Psoas muscle (tissue), 8 donors: ENCODE measurements around the gene GRIN1. TPM values are rescaled to one million over a fixed set of nuclear protein-coding genes. Genes with fewer than 3 reads are reported as not detected.
"Not testable (repeated sequence)": the region's sequence is repeated elsewhere in the genome, so short reads cannot be mapped to it uniquely, and the experiment has no call there.

Experiments
- ATAC-seq, 4 donors: fragments of 200-7000 bp; cut with Tn5 transposase; one replicate each; pipeline ENCODE4 v1.9.1; 2020; ENCODE audit warnings: moderate library complexity in 3 of 4, mild to moderate bottlenecking in 2 of 4
- DNase-seq, 2 donors: peaks; one replicate each; pipeline ENCODE4 v3.0.0-alpha.2; 2020
- H3K27ac ChIP-seq: fragments of 200-600 bp; one replicate; pipeline ENCODE4 v1.8.0; 2022
- H3K27me3 ChIP-seq, 3 donors: fragments of 200-600 bp in 1 of 3; one replicate each; pipeline versions ENCODE4 v1.6.1 to v1.8.0; 2013 to 2022; ENCODE audit warnings: low read length in 2 of 3, mild to moderate bottlenecking in 2 of 3, moderate library complexity in 1 of 3; ENCODE audit not compliant: insufficient read depth in 3 of 3
- H3K36me3 ChIP-seq, 2 donors: fragments of 200-600 bp in 1 of 2; one replicate each; pipeline versions ENCODE4 v1.6.1 to v1.8.0; 2013 to 2022; ENCODE audit warnings: low read depth in 1 of 2, mild to moderate bottlenecking in 1 of 2, moderate library complexity in 1 of 2; ENCODE audit not compliant: insufficient read depth in 1 of 2
- H3K4me1 ChIP-seq: fragments of 200-600 bp; one replicate; pipeline ENCODE4 v1.8.0; 2022
- H3K4me3 ChIP-seq: fragments of 200-600 bp; one replicate; pipeline ENCODE4 v1.8.0; 2022; ENCODE audit warnings: mild to moderate bottlenecking
- H3K9me3 ChIP-seq: fragments of 200-600 bp; one replicate; pipeline ENCODE4 v1.8.0; 2022
- WGBS, 3 donors: extraction: QIAGEN DNeasy Blood & Tissue Kit; methylation state at CpG; one replicate each; pipeline versions ENCODE4 v1.1.6 to v1.1.7; 2013; 5-methylcytosine and 5-hydroxymethylcytosine counted together
- intact Hi-C, 2 donors: fragments of 100-400 bp; cut with DNase I; formaldehyde crosslinking; loops; one replicate each; pipeline versions ENCODE4 v1.11.0 to v1.14.2; 2022
- polyA plus RNA-seq, 3 donors: library from polyadenylated mRNA; stranded (reverse); fragments of 200-250 nt; gene quantifications; one replicate each; pipeline ENCODE4 v1.2.3, GENCODE V29; 2013
- total RNA-seq, 4 donors: library from RNA; stranded (reverse); fragmentation: NEBNext Ultra II Directional in 2 of 4; extraction: Animal tissue kit (Norgen Biotek cat#: 25700) in 2 of 4; gene quantifications; one replicate each; pipeline versions ENCODE4 v1.2.1 to v1.2.4, GENCODE V29; 2021 to 2023
- TF ChIP-seq, protein P1 (sequence below): fragments of 200-600 bp; IDR thresholded peaks from one replicate; pipeline ENCODE4 v1.8.0; 2022; ENCODE audit warnings: antibody characterized with exemption
- donor health status: healthy with polysubstance abuse.
- donor health status: DM: no; HTN: no; CAD: no; lungs with moderate emphysema.
- donor health status: Bipolar disorder and iron deficiency.
- donor health status: healthy.
- donor health status: DM: yes; HTN: yes; CAD: no.
- donor health status: DM: no; HTN: no; CAD: no.
- donor health status: DM: no; HTN: no; CAD: no.
- donor health status: DM: yes; HTN: yes; CAD: no.

The GRIN1 gene
- total and polyA plus RNA-seq, 7 donors, result 0.06 TPM; not detected in 6

DNA sequence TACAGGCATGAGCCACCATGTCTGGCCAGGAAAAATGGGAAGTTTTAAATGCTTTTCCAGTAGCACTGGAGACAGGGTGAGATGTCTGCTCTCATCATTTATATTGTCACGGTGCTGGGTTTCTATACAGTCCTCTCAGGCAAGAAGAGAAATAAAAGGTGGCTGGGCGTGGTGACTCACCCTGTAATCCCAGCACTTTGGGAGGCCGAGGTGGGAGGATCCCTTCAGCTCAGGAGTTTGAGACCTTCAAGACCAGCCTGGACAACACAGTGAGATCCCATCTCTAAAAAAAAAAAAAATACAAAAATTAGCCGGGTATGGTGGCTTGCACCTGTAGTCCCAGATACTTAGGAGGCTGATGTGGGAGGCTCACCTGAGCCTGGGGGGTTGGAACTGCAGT, 4.8 kb upstream of the GRIN1 start:
- H3K9me3 ChIP-seq, result no peaks in the 10 kb centered on the region
- H3K4me1 ChIP-seq, result no peaks in the 10 kb centered on the region
- no peak overlapping the region for H3K4me3 ChIP-seq
- no peaks in the 10 kb centered on the region for H3K36me3 ChIP-seq
- no peak for ATAC-seq
- WGBS, 3 donors, result 74 to 82% (median 79%) methylated on average over 4 of the region's 4 CpGs
- TF ChIP-seq, protein P1, sequence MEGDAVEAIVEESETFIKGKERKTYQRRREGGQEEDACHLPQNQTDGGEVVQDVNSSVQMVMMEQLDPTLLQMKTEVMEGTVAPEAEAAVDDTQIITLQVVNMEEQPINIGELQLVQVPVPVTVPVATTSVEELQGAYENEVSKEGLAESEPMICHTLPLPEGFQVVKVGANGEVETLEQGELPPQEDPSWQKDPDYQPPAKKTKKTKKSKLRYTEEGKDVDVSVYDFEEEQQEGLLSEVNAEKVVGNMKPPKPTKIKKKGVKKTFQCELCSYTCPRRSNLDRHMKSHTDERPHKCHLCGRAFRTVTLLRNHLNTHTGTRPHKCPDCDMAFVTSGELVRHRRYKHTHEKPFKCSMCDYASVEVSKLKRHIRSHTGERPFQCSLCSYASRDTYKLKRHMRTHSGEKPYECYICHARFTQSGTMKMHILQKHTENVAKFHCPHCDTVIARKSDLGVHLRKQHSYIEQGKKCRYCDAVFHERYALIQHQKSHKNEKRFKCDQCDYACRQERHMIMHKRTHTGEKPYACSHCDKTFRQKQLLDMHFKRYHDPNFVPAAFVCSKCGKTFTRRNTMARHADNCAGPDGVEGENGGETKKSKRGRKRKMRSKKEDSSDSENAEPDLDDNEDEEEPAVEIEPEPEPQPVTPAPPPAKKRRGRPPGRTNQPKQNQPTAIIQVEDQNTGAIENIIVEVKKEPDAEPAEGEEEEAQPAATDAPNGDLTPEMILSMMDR, result no peak
- no peak overlapping the region for H3K27ac ChIP-seq
- no peak for DNase-seq
- intact Hi-C loops, result no loop called here
- H3K27me3 ChIP-seq, result peaks cover 0 to 79% (median 30%) of the 10 kb centered on the region in 3 donors

DNA sequence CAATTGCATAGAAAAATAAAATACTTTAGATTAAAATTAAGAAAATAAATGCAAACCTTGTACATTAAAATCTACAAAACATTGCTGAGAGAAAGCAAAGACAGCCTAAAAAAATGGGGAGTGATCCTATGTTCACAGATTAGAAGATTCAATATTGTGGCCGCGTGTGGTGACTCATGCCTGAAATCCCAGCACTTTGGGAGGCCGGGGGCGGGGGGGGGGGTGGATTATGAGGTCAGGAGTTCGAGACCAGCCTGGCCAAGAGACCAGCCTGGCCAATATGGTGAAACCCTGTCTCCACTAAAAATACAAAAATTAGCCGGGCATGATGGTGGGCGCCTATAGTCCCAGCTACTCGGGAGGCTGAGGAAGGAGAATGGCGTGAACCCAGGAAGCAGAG, 3.8 kb upstream of the GRIN1 start:
- H3K4me1 ChIP-seq, intact Hi-C loops, H3K9me3 ChIP-seq, H3K4me3 ChIP-seq, H3K36me3 ChIP-seq, H3K27ac ChIP-seq, DNase-seq, ATAC-seq: not testable (repeated sequence)
- peaks cover 0 to 87% (median 38%) of the 10 kb centered on the region in 3 donors for H3K27me3 ChIP-seq
- WGBS, 3 donors, result 78 to 84% (median 80%) methylated on average over 9 of the region's 9 CpGs

DNA sequence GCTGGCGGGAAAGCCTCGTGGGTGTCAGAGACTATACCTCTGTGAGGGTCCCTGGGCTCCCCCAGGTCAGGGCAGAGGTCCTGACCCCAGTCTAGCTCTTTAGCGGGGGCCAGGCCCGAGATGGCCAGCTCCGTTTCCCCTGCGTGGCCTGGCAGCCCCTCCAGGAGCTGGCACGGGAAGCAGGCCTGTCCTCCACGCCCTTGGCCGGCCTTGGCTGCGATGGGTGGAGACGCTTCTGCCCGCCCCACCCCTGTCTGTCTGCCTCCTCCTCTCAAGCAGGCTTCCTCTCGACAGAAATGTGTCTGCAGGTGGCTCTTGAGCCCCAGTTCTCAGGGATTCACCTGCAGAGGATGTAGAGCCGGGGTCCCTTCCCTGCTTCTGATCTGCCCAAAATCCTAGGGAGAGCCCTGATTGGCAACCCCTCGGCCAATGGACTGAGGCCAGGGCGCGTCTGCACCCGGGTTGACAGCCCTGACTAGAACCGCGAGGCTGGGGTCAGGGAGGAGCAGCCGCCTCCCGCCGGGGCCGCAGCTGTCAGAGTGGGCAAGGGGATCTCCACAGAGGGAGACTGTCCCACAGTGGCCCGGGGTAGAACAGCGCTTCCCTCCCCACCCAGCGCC, 2.6 kb upstream of the GRIN1 start:
- H3K27me3 ChIP-seq, result peaks cover 0 to 87% (median 41%) of the 10 kb centered on the region in 3 donors
- TF ChIP-seq, protein P1, result no peak
- H3K4me3 ChIP-seq, result no peak overlapping the region
- no peaks in the 10 kb centered on the region for H3K36me3 ChIP-seq
- H3K4me1 ChIP-seq, result no peaks in the 10 kb centered on the region
- H3K27ac ChIP-seq, result no peak overlapping the region
- ATAC-seq (no peak), DNase-seq (no peak)
- 7 to 11% (median 10%) methylated on average over 25 to 27 of the region's 27 CpGs for WGBS, 3 donors
- intact Hi-C loops, result no loop called here
- H3K9me3 ChIP-seq, result no peaks in the 10 kb centered on the region

DNA sequence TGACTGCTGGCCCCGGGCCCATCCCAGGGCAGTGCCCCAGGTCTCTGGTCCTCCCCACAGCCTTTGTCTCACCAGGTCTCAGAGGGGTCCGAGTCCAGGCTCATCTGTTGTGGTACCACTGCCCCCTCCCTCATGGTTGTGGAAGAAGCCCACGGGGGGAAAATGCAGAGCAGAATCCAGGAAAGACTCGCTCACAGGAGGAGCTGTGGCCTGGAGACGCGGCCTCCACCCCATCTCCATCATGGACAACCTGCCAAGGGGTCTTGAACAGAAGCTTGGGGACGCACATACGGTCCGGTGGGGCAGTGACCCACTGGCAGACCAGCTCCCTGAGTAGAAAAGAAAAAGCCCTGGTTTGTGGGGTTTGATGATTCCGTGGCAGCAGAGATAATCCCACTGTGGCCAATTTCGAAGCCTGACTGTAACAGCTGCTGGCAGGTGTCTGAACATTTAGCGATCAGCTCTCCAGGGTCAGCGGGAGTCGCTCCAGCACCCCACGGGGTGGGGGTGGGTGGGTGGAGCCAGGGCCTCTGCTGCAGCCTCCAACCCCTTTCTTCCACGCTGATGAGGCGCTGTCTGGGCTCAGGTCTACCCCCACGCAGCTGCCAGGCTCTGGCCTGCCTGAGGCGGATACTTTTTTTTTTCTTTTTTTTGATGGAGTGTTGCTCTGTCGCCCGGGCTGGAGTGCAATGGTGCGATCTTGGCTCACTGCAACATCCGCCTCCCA, 1.9 kb upstream of the GRIN1 start:
- ATAC-seq (no peak), DNase-seq (no peak)
- Histone ChIP-seq H3K27me3 (peaks cover 0 to 93% (median 44%) of the 10 kb centered on the region in 3 donors), H3K4me3 (no peak overlapping the region), H3K27ac (no peak overlapping the region), H3K36me3 (no peaks in the 10 kb centered on the region), H3K4me1 (no peaks in the 10 kb centered on the region), H3K9me3 (no peaks in the 10 kb centered on the region)
- TF ChIP-seq, protein P1, result no peak
- 30 to 33% (median 32%) methylated on average over 21 to 23 of the region's 23 CpGs for WGBS, 3 donors
- intact Hi-C loops, result no loop called here

DNA sequence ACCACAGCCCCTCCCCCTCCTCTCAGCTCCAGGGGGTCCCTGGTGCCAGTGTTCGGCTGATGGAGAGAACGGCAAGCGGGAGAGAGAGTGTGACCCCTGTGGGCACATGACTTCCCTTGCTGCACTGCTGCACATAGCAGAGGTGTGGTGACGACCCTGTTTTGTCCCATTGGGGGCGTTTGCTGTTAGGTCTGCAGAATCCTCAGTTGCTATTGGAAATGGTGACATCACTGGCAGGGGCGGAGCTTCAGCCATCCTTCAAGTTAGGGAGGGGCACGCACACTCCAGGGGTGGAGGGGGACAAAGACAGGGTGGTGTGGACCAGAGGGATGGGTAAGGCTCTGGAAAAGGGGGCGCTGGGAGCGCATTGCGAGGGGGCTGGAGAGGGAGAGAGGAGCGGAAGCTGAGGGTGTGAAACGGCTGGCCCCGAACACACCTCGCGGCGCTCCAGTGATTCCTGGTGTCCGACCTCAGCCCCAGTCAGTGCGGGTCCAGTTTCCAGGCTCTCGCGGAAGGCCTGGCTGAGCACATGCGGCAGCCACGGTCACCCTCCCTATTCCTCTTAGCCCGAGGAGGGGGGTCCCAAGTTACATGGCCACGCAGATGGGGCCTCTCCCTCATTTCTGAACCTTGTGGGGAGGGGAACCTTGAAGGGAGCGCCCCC, 764 bp upstream of the GRIN1 start:
- H3K36me3 ChIP-seq, result no peaks in the 10 kb centered on the region
- TF ChIP-seq, protein P1, result no peak
- H3K4me3 ChIP-seq, result no peak overlapping the region
- ATAC-seq (no peak), DNase-seq (no peak)
- H3K9me3 ChIP-seq, result no peaks in the 10 kb centered on the region
- no peak overlapping the region for H3K27ac ChIP-seq
- H3K27me3 ChIP-seq, result peaks cover 0 to 98% (median 45%) of the 10 kb centered on the region in 3 donors
- WGBS, 3 donors, result 5 to 8% (median 5%) methylated on average over 25 of the region's 25 CpGs
- intact Hi-C loops, result no loop called here
- no peaks in the 10 kb centered on the region for H3K4me1 ChIP-seq
